KMS-11 (cell line): ENCODE measurements around the gene PPIL6.

Experiments used
- H2AFZ ChIP-seq: fragments of 200-600 bp; sonication (generic); 2 replicates; pipeline ENCODE4 v1.6.1; 2016; ENCODE audit warnings: antibody characterized with exemption, mixed run types, low read depth
- H3K27ac ChIP-seq: fragments of 200-600 bp; sonication (generic); 2 replicates; pipeline ENCODE4 v1.6.1; 2016; ENCODE audit warnings: mild to moderate bottlenecking, mixed run types
- H3K27me3 ChIP-seq: fragments of 200-600 bp; sonication (generic); 2 replicates; pipeline ENCODE4 v1.6.1; 2017; ENCODE audit warnings: mild to moderate bottlenecking, low read depth, mixed run types, moderate library complexity; ENCODE audit not compliant: insufficient read depth
- H3K36me3 ChIP-seq: fragments of 200-600 bp; sonication (generic); 2 replicates; pipeline ENCODE4 v1.6.1; 2017; ENCODE audit warnings: mild to moderate bottlenecking, mixed run types; ENCODE audit not compliant: insufficient read depth
- H3K4me1 ChIP-seq: fragments of 200-600 bp; sonication (generic); 2 replicates; pipeline ENCODE4 v1.6.1; 2016; ENCODE audit warnings: mild to moderate bottlenecking, low read depth, mixed run types; ENCODE audit not compliant: poor library complexity, severe bottlenecking
- H3K4me2 ChIP-seq: fragments of 200-600 bp; sonication (generic); 2 replicates; pipeline ENCODE4 v1.7.0; 2016; ENCODE audit warnings: mild to moderate bottlenecking, mixed run types
- H3K4me3 ChIP-seq: fragments of 200-600 bp; sonication (generic); IDR thresholded peaks from 2 replicates; pipeline ENCODE4 v1.6.1; 2017; ENCODE audit warnings: low read depth, low read length, mixed read lengths; ENCODE audit not compliant: insufficient read depth
- H3K79me2 ChIP-seq: fragments of 200-600 bp; sonication (generic); 2 replicates; pipeline ENCODE4 v1.6.1; 2016; ENCODE audit warnings: low read depth, mixed run types; ENCODE audit not compliant: insufficient read depth
- H3K9ac ChIP-seq: fragments of 200-600 bp; sonication (generic); 2 replicates; pipeline ENCODE4 v1.6.1; 2016; ENCODE audit warnings: mild to moderate bottlenecking, mixed run types
- H4K20me1 ChIP-seq: fragments of 200-600 bp; sonication (generic); 2 replicates; pipeline ENCODE4 v1.6.1; 2016; ENCODE audit warnings: mild to moderate bottlenecking, mixed run types; ENCODE audit not compliant: insufficient read depth
- CTCF ChIP-seq: fragments of 200-600 bp; sonication (generic); conservative IDR thresholded peaks from 2 replicates; pipeline ENCODE4 v1.6.1; 2017; ENCODE audit warnings: low read depth, mild to moderate bottlenecking, antibody characterized with exemption, low read length, moderate library complexity, mixed read lengths

The PPIL6 gene

GRCh38 chr6:109452181-109452580 lies 11.8 kb upstream of the PPIL6 start:
- peaks cover 7% of the 10 kb centered on the region for H3K4me1 ChIP-seq
- H2AFZ ChIP-seq, result no peak overlapping the region
- H3K79me2 ChIP-seq, result no peaks in the 10 kb centered on the region
- no peak overlapping the region for H3K4me3 ChIP-seq
- no peak overlapping the region for H3K4me2 ChIP-seq
- no peaks in the 10 kb centered on the region for H3K27me3 ChIP-seq
- H4K20me1 ChIP-seq, result no peaks in the 10 kb centered on the region
- H3K9ac ChIP-seq, result no peak overlapping the region
- TF ChIP-seq CTCF, result no peak
- no peak overlapping the region for H3K27ac ChIP-seq
- H3K36me3 ChIP-seq, result no peaks in the 10 kb centered on the region

GRCh38 chr6:109451376-109451775 lies 10.9 kb upstream of the PPIL6 start:
- H3K79me2 ChIP-seq, result no peaks in the 10 kb centered on the region
- TF ChIP-seq CTCF, result no peak

GRCh38 chr6:109450801-109451200 lies 10.4 kb upstream of the PPIL6 start:
- Histone ChIP-seq H3K27ac (no peak overlapping the region), H3K4me1 (no peaks in the 10 kb centered on the region), H3K79me2 (no peaks in the 10 kb centered on the region), H3K9ac (no peak overlapping the region), H3K36me3 (no peaks in the 10 kb centered on the region), H4K20me1 (no peaks in the 10 kb centered on the region), H2AFZ (no peak overlapping the region), H3K4me2 (no peak overlapping the region), H3K4me3 (no peak overlapping the region), H3K27me3 (no peaks in the 10 kb centered on the region)
- no peak for TF ChIP-seq CTCF

More at GRCh38 chr6:109451376-109451775, 10.9 kb upstream of the PPIL6 start:
- no peaks in the 10 kb centered on the region for H3K27me3 ChIP-seq
- no peak overlapping the region for H3K4me2 ChIP-seq
- no peak overlapping the region for H2AFZ ChIP-seq
- no peaks in the 10 kb centered on the region for H4K20me1 ChIP-seq
- no peaks in the 10 kb centered on the region for H3K4me1 ChIP-seq
- H3K9ac ChIP-seq, result no peak overlapping the region
- no peaks in the 10 kb centered on the region for H3K36me3 ChIP-seq
- no peak overlapping the region for H3K4me3 ChIP-seq
- no peak overlapping the region for H3K27ac ChIP-seq

- H3K9ac ChIP-seq, result no peak overlapping the region
- no peak overlapping the region for H3K4me2 ChIP-seq
- H3K36me3 ChIP-seq, result no peaks in the 10 kb centered on the region
These were observed 9.6 kb upstream of the PPIL6 start for GRCh38 chr6:109449795-109450673.

More at GRCh38 chr6:109449795-109450673, 9.6 kb upstream of the PPIL6 start:
- Histone ChIP-seq H3K4me3 (no peak overlapping the region), H3K79me2 (no peaks in the 10 kb centered on the region), H3K27me3 (no peaks in the 10 kb centered on the region), H3K4me1 (no peaks in the 10 kb centered on the region), H2AFZ (no peak overlapping the region), H4K20me1 (no peaks in the 10 kb centered on the region), H3K27ac (no peak overlapping the region)
- TF ChIP-seq CTCF, result no peak
